Gastroesophageal sphincter (tissue), 3 donors: ENCODE measurements around the gene BBS12.

Source experiments
- CTCF ChIP-seq, 4 experiments: fragments of 200-600 bp in 2 of 4; fragments of 450-650 bp in 2 of 4; sonication (generic) in 1 of 4; IDR thresholded peaks; one replicate each; pipeline ENCODE4 v1.5.1; 2017 to 2019; ENCODE audit warnings: antibody characterized with exemption in 4 of 4, mild to moderate bottlenecking in 2 of 4, moderate library complexity in 2 of 4
- EP300 ChIP-seq: sonication (generic); formaldehyde crosslinking; IDR thresholded peaks from one replicate; pipeline ENCODE4 v1.6.1; 2017; ENCODE audit warnings: antibody characterized with exemption, mild to moderate bottlenecking
- POLR2A ChIP-seq, 2 donors: fragments of 450-650 bp; IDR thresholded peaks; one replicate each; pipeline ENCODE4 v1.6.1; 2017; ENCODE audit warnings: antibody characterized with exemption in 2 of 2, mild to moderate bottlenecking in 2 of 2, moderate library complexity in 1 of 2
- POLR2AphosphoS5 ChIP-seq: sonication (generic); formaldehyde crosslinking; IDR thresholded peaks from one replicate; pipeline ENCODE4 v1.6.1; 2017; ENCODE audit warnings: antibody characterized with exemption

- TF ChIP-seq EP300 (no peak), POLR2AphosphoS5 (no peak), CTCF (IDR thresholded peaks at IDR 0.05) (no peak), POLR2A (IDR thresholded peaks at IDR 0.05) (no peak)
Observed at GRCh38 chr4:122746485-122746965, 14.0 kb downstream of the BBS12 start.
